ENCODE measurements around the gene IQGAP3. TPM values are rescaled to one million over a fixed set of nuclear protein-coding genes. Genes with fewer than 3 reads are reported as not detected.

The IQGAP3 gene
- total and polyA plus RNA-seq, 2 of the 4 experiments (the other 2 are of a cell fraction) = 12.5 to 13.6 TPM

- TF ChIP-seq MXI1 (IDR thresholded peaks at IDR 0.05; ENCODE audit: borderline replicate concordance, low read depth, low read length) = no peak
- TF ChIP-seq SMC3 (IDR thresholded peaks at IDR 0.05; ENCODE audit: low read depth, low read length) = no peak
- TF ChIP-seq RAD21 (IDR thresholded peaks at IDR 0.05; ENCODE audit: low read length) = no peak
- TF ChIP-seq POLR2A (IDR thresholded peaks at IDR 0.05; ENCODE audit: low read depth, low read length) = no peak
- no peak for TF ChIP-seq MAZ (IDR thresholded peaks at IDR 0.05; ENCODE audit: borderline replicate concordance, low read depth, low read length)
- no peak for TF ChIP-seq CTCF (conservative IDR thresholded peaks at IDR 0.05; ENCODE audit: low read depth, low read length)
- TF ChIP-seq RFX5 (IDR thresholded peaks at IDR 0.05; ENCODE audit: low read depth, low read length) = no peak
- TF ChIP-seq, protein P1, sequence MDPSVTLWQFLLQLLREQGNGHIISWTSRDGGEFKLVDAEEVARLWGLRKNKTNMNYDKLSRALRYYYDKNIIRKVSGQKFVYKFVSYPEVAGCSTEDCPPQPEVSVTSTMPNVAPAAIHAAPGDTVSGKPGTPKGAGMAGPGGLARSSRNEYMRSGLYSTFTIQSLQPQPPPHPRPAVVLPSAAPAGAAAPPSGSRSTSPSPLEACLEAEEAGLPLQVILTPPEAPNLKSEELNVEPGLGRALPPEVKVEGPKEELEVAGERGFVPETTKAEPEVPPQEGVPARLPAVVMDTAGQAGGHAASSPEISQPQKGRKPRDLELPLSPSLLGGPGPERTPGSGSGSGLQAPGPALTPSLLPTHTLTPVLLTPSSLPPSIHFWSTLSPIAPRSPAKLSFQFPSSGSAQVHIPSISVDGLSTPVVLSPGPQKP (IDR thresholded peaks at IDR 0.05; ENCODE audit: borderline replicate concordance, low read depth, low read length) = no peak
- no peak for TF ChIP-seq RCOR1 (IDR thresholded peaks at IDR 0.05; ENCODE audit: insufficient replicate concordance, low read length)
- TF ChIP-seq CEBPB (IDR thresholded peaks at IDR 0.05; ENCODE audit: low read depth, low read length) = no peak
- TF ChIP-seq MAFK (IDR thresholded peaks at IDR 0.05; ENCODE audit: low read depth, low read length) = no peak
- TF ChIP-seq NFE2L2 (IDR thresholded peaks at IDR 0.05; ENCODE audit: low read depth, low read length) = no peak
- TF ChIP-seq BHLHE40 (IDR thresholded peaks at IDR 0.05; ENCODE audit: low read depth, low read length) = no peak
- TF ChIP-seq CHD1 (IDR thresholded peaks at IDR 0.05; ENCODE audit: low read depth, low read length) = no peak
- TF ChIP-seq FOS (IDR thresholded peaks at IDR 0.05; ENCODE audit: low read depth, low read length) = no peak
- TF ChIP-seq USF2 (IDR thresholded peaks at IDR 0.05; ENCODE audit: low read depth, low read length) = no peak
- H2AK9ac ChIP-seq (replicated peaks; ENCODE audit: low read depth, low read length, poor library complexity) = no peak overlapping the region
- H2BK15ac ChIP-seq (ENCODE audit: low read depth, low read length) = no peak overlapping the region
- DNase-seq (no peak), ATAC-seq (ENCODE audit: low read depth) (no peak)
- POLR2A ChIA-PET (ENCODE audit: unreplicated experiment) = no interaction called here
- no peak overlapping the region for H3K27ac ChIP-seq (ENCODE audit: insufficient read depth, low read length)
- no peak overlapping the region for H2BK120ac ChIP-seq (ENCODE audit: low read depth, low read length)
- no peak overlapping the region for H2AK5ac ChIP-seq (ENCODE audit: low read depth, low read length)
- H3K4me3 ChIP-seq (ENCODE audit: insufficient read depth, low read depth, low read length) = no peak overlapping the region
- peaks cover 23% of the 10 kb centered on the region for H3K36me3 ChIP-seq (ENCODE audit: control insufficient read depth, insufficient read depth, low read length)
- H2BK5ac ChIP-seq (ENCODE audit: low read depth, low read length, poor library complexity, severe bottlenecking) = no peak overlapping the region
- H3K56ac ChIP-seq (ENCODE audit: extremely low read depth, insufficient read depth, low read length) = no peak overlapping the region
- no peaks in the 10 kb centered on the region for H3K27me3 ChIP-seq (ENCODE audit: control insufficient read depth, insufficient read depth, low read length)
- intact Hi-C loops (cut with micrococcal nuclease) (no loop called here), dilution Hi-C loops (cut with HindIII; ENCODE audit: low sequenced_read_pairs, unreplicated experiment) (no loop called here), in situ Hi-C loops (cut with MboI; ENCODE audit: low sequenced_read_pairs) (no loop called here)
- no peaks in the 10 kb centered on the region for H3K4me1 ChIP-seq (ENCODE audit: control insufficient read depth, insufficient read depth, low read length)
- no TSS peak for BruUV-seq (replicated peaks)
- H2BK20ac ChIP-seq (ENCODE audit: low read depth, low read length) = no peak overlapping the region
- H4K20me1 ChIP-seq (ENCODE audit: insufficient read depth, low read length) = no peaks in the 10 kb centered on the region
- no peak overlapping the region for H4K91ac ChIP-seq (ENCODE audit: insufficient read depth, low read depth, low read length)
- CTCF ChIA-PET = no interaction called here
- H3K9me3 ChIP-seq (ENCODE audit: control insufficient read depth, insufficient read depth, low read length) = no peaks in the 10 kb centered on the region
- H3K18ac ChIP-seq (ENCODE audit: low read depth, low read length) = no peak overlapping the region
- H3K9me1 ChIP-seq (ENCODE audit: insufficient read depth, low read length) = peaks cover 4% of the 10 kb centered on the region; the same call in 1 of the 2 replicates
- 100% methylated on average over 1 of the region's 1 CpG; no CpG with 5 or more reads in 1 of the 2 experiments for WGBS, 2 experiments (ENCODE audit: extremely low coverage in 2 of 2, insufficient read length in 1 of 2)
- H3K23ac ChIP-seq (ENCODE audit: low read depth, low read length) = no peak overlapping the region
- no peak overlapping the region for H4K5ac ChIP-seq (ENCODE audit: low read depth, low read length)
- no peak overlapping the region for H3K14ac ChIP-seq (replicated peaks; ENCODE audit: low read depth, low read length)
- H3K4ac ChIP-seq (ENCODE audit: low read depth, low read length) = no peak overlapping the region
- H3K4me2 ChIP-seq (ENCODE audit: low read depth, low read length) = no peak overlapping the region
- no peak overlapping the region for H3K9ac ChIP-seq (ENCODE audit: low read depth, low read length)
- no peak overlapping the region for H2AFZ ChIP-seq (replicated peaks; ENCODE audit: low read length, poor library complexity)
- no peak overlapping the region for H4K8ac ChIP-seq (ENCODE audit: low read depth in 2 of 2, low read length in 2 of 2)
- H3K79me1 ChIP-seq (ENCODE audit: low read depth in 1 of 2, low read length in 2 of 2) = 0 out of 4 replicates have a peak, but pooled peaks cover 0 to 2% of the 10 kb centered on the region in 2 experiments
Observed at GRCh38 chr1:156543066-156543465, 29.3 kb downstream of the IQGAP3 start.
